Type B pancreatic cell (in vitro differentiated cells): ENCODE measurements around the gene GATA5. TPM values are rescaled to one million over a fixed set of nuclear protein-coding genes. Genes with fewer than 3 reads are reported as not detected.

Source experiments
- DNase-seq: peaks from one replicate; pipeline ENCODE4 v3.0.0; 2021; ENCODE audit warnings: mixed read lengths; ENCODE audit not compliant: unreplicated experiment; ENCODE audit errors: extremely low spot score
- H3K27ac Mint-ChIP-seq: 2 replicates; pipeline ENCODE4 v1.8.0; 2021; ENCODE audit warnings: mild to moderate bottlenecking, mixed read lengths
- H3K27me3 Mint-ChIP-seq: 2 replicates; pipeline ENCODE4 v1.8.0; 2021; ENCODE audit warnings: mixed read lengths
- H3K36me3 Mint-ChIP-seq: 2 replicates; pipeline ENCODE4 v1.8.0; 2021; ENCODE audit warnings: mixed read lengths
- H3K4me1 Mint-ChIP-seq: one replicate; pipeline ENCODE4 v1.8.0; 2021; ENCODE audit warnings: mixed read lengths; ENCODE audit not compliant: unreplicated experiment
- H3K4me3 Mint-ChIP-seq: 2 replicates; pipeline ENCODE4 v1.8.0; 2021; ENCODE audit warnings: mild to moderate bottlenecking, mixed read lengths
- H3K9me3 Mint-ChIP-seq: 2 replicates; pipeline ENCODE4 v1.8.0; 2021; ENCODE audit warnings: mixed read lengths
- total RNA-seq: library from RNA; stranded (reverse); gene quantifications from 2 replicates; pipeline ENCODE4 v1.2.1, GENCODE V29; 2021; ENCODE audit warnings: low replicate concordance
- TF ChIP-seq, protein P1 (sequence below): fragments of 200-600 bp; sonication (generic); conservative IDR thresholded peaks from 2 replicates; pipeline ENCODE4 v1.5.0; 2021; ENCODE audit warnings: antibody characterized with exemption, mild to moderate bottlenecking

GATA5 gene
- total RNA-seq, 1 donor from 2014 or later, result 10.8 TPM

- peaks cover 14% of the 10 kb centered on the region for H3K4me1 Mint-ChIP-seq
- H3K27ac Mint-ChIP-seq, result no peak overlapping the region
- TF ChIP-seq, protein P1, sequence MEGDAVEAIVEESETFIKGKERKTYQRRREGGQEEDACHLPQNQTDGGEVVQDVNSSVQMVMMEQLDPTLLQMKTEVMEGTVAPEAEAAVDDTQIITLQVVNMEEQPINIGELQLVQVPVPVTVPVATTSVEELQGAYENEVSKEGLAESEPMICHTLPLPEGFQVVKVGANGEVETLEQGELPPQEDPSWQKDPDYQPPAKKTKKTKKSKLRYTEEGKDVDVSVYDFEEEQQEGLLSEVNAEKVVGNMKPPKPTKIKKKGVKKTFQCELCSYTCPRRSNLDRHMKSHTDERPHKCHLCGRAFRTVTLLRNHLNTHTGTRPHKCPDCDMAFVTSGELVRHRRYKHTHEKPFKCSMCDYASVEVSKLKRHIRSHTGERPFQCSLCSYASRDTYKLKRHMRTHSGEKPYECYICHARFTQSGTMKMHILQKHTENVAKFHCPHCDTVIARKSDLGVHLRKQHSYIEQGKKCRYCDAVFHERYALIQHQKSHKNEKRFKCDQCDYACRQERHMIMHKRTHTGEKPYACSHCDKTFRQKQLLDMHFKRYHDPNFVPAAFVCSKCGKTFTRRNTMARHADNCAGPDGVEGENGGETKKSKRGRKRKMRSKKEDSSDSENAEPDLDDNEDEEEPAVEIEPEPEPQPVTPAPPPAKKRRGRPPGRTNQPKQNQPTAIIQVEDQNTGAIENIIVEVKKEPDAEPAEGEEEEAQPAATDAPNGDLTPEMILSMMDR, result no peak
- DNase-seq, result no peak
- H3K36me3 Mint-ChIP-seq, result no peaks in the 10 kb centered on the region
- H3K4me3 Mint-ChIP-seq, result no peak overlapping the region
- H3K27me3 Mint-ChIP-seq, result peaks cover 9% of the 10 kb centered on the region
- H3K9me3 Mint-ChIP-seq, result no peaks in the 10 kb centered on the region
These were observed 8.8 kb downstream of the GATA5 start for GRCh38 chr20:62466806-62467537.

GRCh38 chr20:62466072-62466760 lies 9.6 kb downstream of the GATA5 start:
- no peak overlapping the region for H3K27ac Mint-ChIP-seq

DNA sequence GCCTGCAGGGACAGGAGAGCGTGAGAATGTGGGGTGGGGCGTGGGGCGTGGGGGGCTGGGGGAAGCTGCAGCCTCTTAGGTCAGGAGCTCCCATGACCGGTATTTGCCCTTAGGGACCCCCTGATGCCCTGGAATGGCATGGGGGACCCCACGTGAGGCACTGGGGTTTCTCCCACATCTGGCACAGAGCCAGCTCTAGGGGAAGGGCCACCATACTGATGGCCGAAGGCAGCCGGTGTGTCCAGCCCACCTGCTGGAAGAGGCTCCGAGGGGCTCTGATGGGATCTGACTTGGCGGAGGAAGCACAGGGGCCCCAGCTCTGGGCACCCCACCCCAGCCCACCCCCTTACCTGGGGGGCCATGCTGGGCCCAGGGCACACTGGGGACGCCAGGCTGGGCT lies 10.8 kb downstream of the GATA5 start:
- Mint-ChIP-seq H3K27me3 (peaks cover 3% of the 10 kb centered on the region), H3K4me3 (no peak overlapping the region), H3K9me3 (no peaks in the 10 kb centered on the region), H3K4me1 (peaks cover 9% of the 10 kb centered on the region), H3K36me3 (no peaks in the 10 kb centered on the region), H3K27ac (no peak overlapping the region)
- no peak for DNase-seq
- TF ChIP-seq, protein P1, result no peak

More at GRCh38 chr20:62466072-62466760, 9.6 kb downstream of the GATA5 start:
- no peak overlapping the region for H3K4me3 Mint-ChIP-seq
- TF ChIP-seq, protein P1, result no peak
- H3K27me3 Mint-ChIP-seq, result peaks cover 7% of the 10 kb centered on the region
- peaks cover 14% of the 10 kb centered on the region for H3K4me1 Mint-ChIP-seq
- no peak for DNase-seq
- no peaks in the 10 kb centered on the region for H3K36me3 Mint-ChIP-seq
- H3K9me3 Mint-ChIP-seq, result no peaks in the 10 kb centered on the region

DNA sequence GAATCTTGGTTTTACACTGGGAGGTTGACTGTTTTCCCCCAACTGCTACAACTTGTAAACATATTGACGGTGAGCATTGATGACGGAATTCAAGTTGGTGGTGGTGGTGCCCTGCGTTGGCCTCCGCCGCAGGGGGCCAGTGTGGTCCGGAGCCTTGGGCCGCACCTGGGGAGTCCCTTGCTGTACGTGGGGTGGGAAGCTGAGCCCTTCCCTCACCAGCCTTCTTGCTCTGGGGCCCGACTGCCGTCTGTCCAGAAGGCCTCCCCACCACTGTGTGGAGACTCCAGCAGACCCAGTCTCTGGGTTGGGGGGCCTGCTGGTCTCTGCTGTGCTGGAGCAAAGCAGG lies 11.4 kb downstream of the GATA5 start:
- Mint-ChIP-seq H3K27ac (no peak overlapping the region), H3K4me3 (no peak overlapping the region), H3K4me1 (peaks cover 4% of the 10 kb centered on the region), H3K27me3 (no peaks in the 10 kb centered on the region), H3K9me3 (no peaks in the 10 kb centered on the region), H3K36me3 (no peaks in the 10 kb centered on the region)
- TF ChIP-seq, protein P1, result no peak
- DNase-seq, result no peak

DNA sequence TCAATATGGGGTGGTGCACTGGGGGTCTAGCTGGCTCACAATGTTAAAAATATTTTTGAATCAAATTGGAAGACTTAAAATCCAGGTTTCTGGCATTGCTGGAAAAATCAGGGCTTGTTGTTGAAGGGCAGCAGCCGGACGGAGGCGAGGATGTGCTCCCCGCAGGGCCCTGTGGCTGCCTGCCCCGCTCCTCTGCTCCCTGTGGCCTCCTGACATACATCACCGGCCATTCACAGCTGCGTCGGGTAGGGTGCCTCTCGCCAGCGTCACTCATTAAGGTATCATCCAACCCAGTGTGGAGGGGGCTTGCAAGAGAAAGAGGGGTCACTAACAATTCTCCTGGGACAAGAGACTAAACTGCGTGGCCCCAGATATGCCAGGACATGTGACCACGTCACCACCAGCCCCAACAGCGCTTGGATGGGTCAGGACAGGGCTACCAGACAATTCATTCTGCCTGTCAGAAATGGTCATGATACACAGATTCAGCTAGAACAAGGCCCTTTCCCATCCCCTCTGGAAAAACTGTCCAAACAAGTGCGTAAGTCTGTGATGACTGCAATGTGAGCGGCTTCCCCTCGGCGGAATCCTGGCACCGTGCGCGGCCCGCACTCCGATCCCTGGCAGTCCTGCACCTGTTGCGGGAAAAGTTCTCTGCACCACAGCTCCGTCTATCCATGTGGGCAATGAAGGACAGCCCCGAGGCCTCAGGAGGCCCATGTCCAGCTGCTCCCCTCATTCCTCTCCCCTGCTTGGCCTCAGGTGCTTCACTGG lies 12.0 kb downstream of the GATA5 start:
- H3K4me3 Mint-ChIP-seq, result no peak overlapping the region
- peak overlapping the region; percentile 16 for H3K27ac Mint-ChIP-seq
- no peaks in the 10 kb centered on the region for H3K27me3 Mint-ChIP-seq
- no peaks in the 10 kb centered on the region for H3K9me3 Mint-ChIP-seq
- H3K4me1 Mint-ChIP-seq, result no peaks in the 10 kb centered on the region
- TF ChIP-seq, protein P1, result no peak
- H3K36me3 Mint-ChIP-seq, result no peaks in the 10 kb centered on the region
- no peak for DNase-seq
